HepG2 (cell line): ENCODE data around the gene OR11H7. TPM values are rescaled to one million over a fixed set of nuclear protein-coding genes. Genes with fewer than 3 reads are reported as not detected.
A peak's percentile ranks its signal among the peaks of the same experiment; 100 is the strongest.

ENCODE experiments used
- ATAC-seq: fragments of 200-7000 bp; cut with Tn5 transposase; 3 replicates; pipeline ENCODE4 v1.9.1; 2020; ENCODE audit warnings: mild to moderate bottlenecking, moderate library complexity
- BruUV-seq: library from RNA; stranded (reverse); fragments of 400-500 nt; replicated peaks from 2 replicates; lab custom pipeline; 2021; lab: Mats Ljungman, UMichigan
- CTCF ChIA-PET: fragments of 300-600 bp; formaldehyde crosslinking; extraction: SDS; loops from one replicate; lab custom pipeline; 2021; ENCODE audit warnings: low total read pairs, inconsistent platforms, low intra/inter-chr PET ratio; lab: Yijun Ruan, JAX
- POLR2A ChIA-PET: fragments of 350-600 bp; sonication (Branson Sonifier 250); formaldehyde crosslinking; loops from one replicate; lab custom pipeline; 2020; ENCODE audit warnings: antibody characterized with exemption, inconsistent platforms; lab: Yijun Ruan, JAX
- DNase-seq: peaks from one replicate; pipeline ENCODE4 v3.0.0-alpha.2; 2015; ENCODE audit warnings: low spot score
- FAIRE-seq: peaks from 3 replicates; lab custom pipeline; 2011; peaks lifted over from hg19 to GRCh38; lab: Jason Lieb, UNC
- H2AFZ ChIP-seq: one replicate; pipeline ENCODE4 v1.6.1; 2011; ENCODE audit warnings: low read length, inconsistent platforms
- H3K27ac ChIP-seq: fragments of 300-600 bp; 3 replicates; pipeline ENCODE4 v1.8.0; 2011; ENCODE audit warnings: mixed run types, mild to moderate bottlenecking, mixed read lengths, low read length, inconsistent platforms; ENCODE audit not compliant: insufficient read depth; ENCODE audit errors: extremely low read length
- H3K27me3 ChIP-seq, 2 experiments: fragments of 200-600 bp in 1 of 2; 2 replicates in 1 of 2; 3 replicates in 1 of 2; pipeline versions ENCODE4 v1.6.0 to v1.8.0; 2011; ENCODE audit warnings: low read length in 2 of 2, mild to moderate bottlenecking in 2 of 2, moderate library complexity in 2 of 2, inconsistent platforms in 1 of 2; ENCODE audit not compliant: insufficient read depth in 2 of 2, control insufficient read depth in 1 of 2
- H3K36me3 ChIP-seq, 2 experiments: fragments of 200-600 bp in 1 of 2; replicated peaks in 1 of 2; 2 replicates in 1 of 2; 3 replicates in 1 of 2; pipeline versions ENCODE4 v1.5.1 to v1.8.0; 2011; ENCODE audit warnings: low read length in 2 of 2, inconsistent platforms in 1 of 2; ENCODE audit not compliant: insufficient read depth in 2 of 2, control insufficient read depth in 1 of 2
- H3K4me1 ChIP-seq: 2 replicates; pipeline ENCODE4 v1.5.1; 2012; ENCODE audit warnings: low read length, inconsistent platforms; ENCODE audit not compliant: insufficient read depth
- H3K4me2 ChIP-seq: 2 replicates; pipeline ENCODE4 v1.6.0; 2011; ENCODE audit warnings: low read depth, low read length, inconsistent platforms
- H3K4me3 ChIP-seq, 3 experiments: fragments of 200-600 bp in 1 of 3; sonication (generic), shearing (Covaris generic) in 1 of 3; replicated peaks in 1 of 3; 2 replicates each; pipeline ENCODE4 v1.5.1; 2011 to 2016; ENCODE audit warnings: low read length in 3 of 3, inconsistent platforms in 2 of 3, low read depth in 2 of 3, mild to moderate bottlenecking in 2 of 3, control low read depth in 1 of 3, mixed read lengths in 1 of 3; ENCODE audit not compliant: insufficient read depth in 1 of 3
- H3K79me2 ChIP-seq: one replicate; pipeline ENCODE4 v1.6.1; 2011; ENCODE audit warnings: low read length, inconsistent platforms; ENCODE audit not compliant: insufficient read depth
- H3K9ac ChIP-seq: 2 replicates; pipeline ENCODE4 v1.6.0; 2011; ENCODE audit warnings: mild to moderate bottlenecking, low read depth, low read length, inconsistent platforms; ENCODE audit not compliant: insufficient read depth
- H3K9me3 ChIP-seq: 2 replicates; pipeline ENCODE4 v1.5.1; 2012; ENCODE audit warnings: mild to moderate bottlenecking, low read length
- H4K20me1 ChIP-seq: 2 replicates; pipeline ENCODE4 v1.6.0; 2011; ENCODE audit warnings: inconsistent platforms, mild to moderate bottlenecking, low read length, moderate library complexity; ENCODE audit not compliant: insufficient read depth
- BCL6 ChIP-seq: IDR thresholded peaks from 2 replicates; pipeline ENCODE4 v1.6.1; 2016; ENCODE audit warnings: missing genetic modification reagents, missing compliant biosample characterization
- CEBPB ChIP-seq: IDR thresholded peaks from 2 replicates; pipeline ENCODE4 v1.6.1; 2011; ENCODE audit warnings: low read depth, low read length, improper control_type of control experiment, borderline replicate concordance
- CEBPG ChIP-seq: IDR thresholded peaks from 2 replicates; pipeline ENCODE4 v1.6.1; 2016
- DNMT3B ChIP-seq: conservative IDR thresholded peaks from 2 replicates; pipeline ENCODE4 v1.6.1; 2016; ENCODE audit warnings: missing biosample characterization, control low read depth
- FOXJ3 ChIP-seq: sonication (generic); formaldehyde crosslinking; IDR thresholded peaks from 2 replicates; pipeline ENCODE4 v1.4.0; 2020; ENCODE audit warnings: missing genetic modification reagents, mild to moderate bottlenecking, borderline replicate concordance
- FOXK1 ChIP-seq: sonication (generic); formaldehyde crosslinking; IDR thresholded peaks from 2 replicates; pipeline ENCODE4 v1.4.0; 2020; ENCODE audit warnings: low read depth, missing genetic modification reagents, borderline replicate concordance
- GPBP1L1 ChIP-seq: sonication (generic); formaldehyde crosslinking; IDR thresholded peaks from 2 replicates; pipeline ENCODE4 v1.5.0; 2020; ENCODE audit warnings: mild to moderate bottlenecking, missing genetic modification reagents
- KLF9 ChIP-seq: IDR thresholded peaks from 2 replicates; pipeline ENCODE4 v1.6.1; 2016; ENCODE audit warnings: low read depth
- KMT2A ChIP-seq: sonication (generic); formaldehyde crosslinking; IDR thresholded peaks from 2 replicates; pipeline ENCODE4 v1.4.0; 2020; ENCODE audit warnings: missing genetic modification reagents
- MEIS2 ChIP-seq: sonication (generic); formaldehyde crosslinking; IDR thresholded peaks from 2 replicates; pipeline ENCODE4 v1.9.0; 2021; ENCODE audit warnings: mild to moderate bottlenecking, missing genetic modification reagents
- YEATS4 ChIP-seq: sonication (generic); formaldehyde crosslinking; IDR thresholded peaks from 2 replicates; pipeline ENCODE4 v1.4.0; 2020; ENCODE audit warnings: missing genetic modification reagents, borderline replicate concordance
- ZNF10 ChIP-seq: sonication (generic); formaldehyde crosslinking; IDR thresholded peaks from 2 replicates; pipeline ENCODE4 v1.4.0; 2020; ENCODE audit warnings: mild to moderate bottlenecking, low read depth, missing genetic modification reagents, borderline replicate concordance
- ZNF678 ChIP-seq: sonication (generic); formaldehyde crosslinking; IDR thresholded peaks from 2 replicates; pipeline ENCODE4 v1.4.0; 2020; ENCODE audit warnings: mild to moderate bottlenecking, missing genetic modification reagents
- ZNF775 ChIP-seq: sonication (generic); formaldehyde crosslinking; IDR thresholded peaks from 2 replicates; pipeline ENCODE4 v1.4.0; 2020; ENCODE audit warnings: missing genetic modification reagents, mild to moderate bottlenecking, moderate library complexity, borderline replicate concordance
- ZUFSP ChIP-seq: sonication (generic); formaldehyde crosslinking; IDR thresholded peaks from 2 replicates; pipeline ENCODE4 v1.9.0; 2021; ENCODE audit warnings: missing genetic modification reagents, mild to moderate bottlenecking, borderline replicate concordance
- WGBS: methylation state at CpG from one replicate; pipeline ENCODE4 v1.1.6; 2017; ENCODE audit warnings: low lambda C conversion rate; 5-methylcytosine and 5-hydroxymethylcytosine counted together
- in situ Hi-C: cut with HindIII; loops from 2 replicates; pipeline ENCODE4 v1.10.0; 2017; ENCODE audit warnings: low pct_unique_long_range_greater_than_20kb; ENCODE audit not compliant: extremely low pct_ligation_motif_present
- intact Hi-C: fragments of 100-400 bp; cut with micrococcal nuclease; formaldehyde crosslinking; loops from one replicate; pipeline ENCODE4 v1.10.0; 2022; ENCODE audit not compliant: unreplicated experiment
- polyA plus RNA-seq, 8 experiments: library from polyadenylated mRNA; depleted of rRNA in 3 of 8; stranded (reverse) in 7 of 8; unstranded in 1 of 8; fragments of >200 nt; fragmentation: Illumina TruSeq in 4 of 8; extraction: Trizol in 4 of 8; gene quantifications; 2 replicates each; pipeline versions ENCODE4 v1.2.1 to v1.2.3, GENCODE V29; 2011 to 2016; ENCODE audit warnings: low read depth in 4 of 8, missing spikeins in 1 of 8, mixed read lengths in 1 of 8; ENCODE audit not compliant: insufficient read depth in 1 of 8
- total RNA-seq, 5 experiments: library from RNA; depleted of rRNA; stranded (reverse); fragments of >200 nt; fragmentation: Illumina TruSeq; extraction: Trizol; gene quantifications; 2 replicates each; pipeline ENCODE4 v1.2.3, GENCODE V29; 2016; ENCODE audit warnings: low read depth in 1 of 5

Gene OR11H7
- total and polyA plus RNA-seq, 2 of the 13 experiments (the other 11 are each of a cell fraction or from before 2014, with no cell fraction given), result not detected

- CTCF ChIA-PET, result no interaction called here
- FAIRE-seq (no peak), ATAC-seq (no peak), DNase-seq (no peak)
- Histone ChIP-seq H3K27ac (no peak overlapping the region), H3K36me3 (no peaks in the 10 kb centered on the region), H3K79me2 (no peaks in the 10 kb centered on the region), H3K9me3 (no peaks in the 10 kb centered on the region), H3K4me3 (no peak overlapping the region), H3K27me3 (no peaks in the 10 kb centered on the region), H3K4me1 (peaks cover 6% of the 10 kb centered on the region; the same call in 1 of the 2 replicates), H3K4me2 (no peak overlapping the region), H3K9ac (no peak overlapping the region), H2AFZ (no peak overlapping the region), H4K20me1 (no peaks in the 10 kb centered on the region)
- in situ Hi-C loops, result no loop called here
- no TSS peak for BruUV-seq
- 8% methylated on average over 2 of the region's 2 CpGs for WGBS
- POLR2A ChIA-PET, result no interaction called here
- intact Hi-C loops, result no loop called here
- no peak for TF ChIP-seq BCL6 (CRISPR knock-in tag)
- no peak for TF ChIP-seq DNMT3B (CRISPR knock-in tag)
- TF ChIP-seq KMT2A (CRISPR knock-in tag), result no peak
- TF ChIP-seq GPBP1L1 (CRISPR knock-in tag), result no peak
- TF ChIP-seq CEBPB, result peak; percentile 49; the same call in 1 of the 2 replicates
- TF ChIP-seq CEBPG, result 0 out of 2 replicates have a peak, but pooled peaks have one; percentile 18
- no peak for TF ChIP-seq ZNF678 (CRISPR knock-in tag)
- TF ChIP-seq KLF9, result no peak
These were observed 13.6 kb upstream of the OR11H7 start for GRCh38 chr14:20215196-20215595.

GRCh38 chr14:20219033-20219432, 9.7 kb upstream of the OR11H7 start:
- H4K20me1 ChIP-seq, result no peaks in the 10 kb centered on the region
- in situ Hi-C loops, result no loop called here
- no peak overlapping the region for H2AFZ ChIP-seq
- no peak for DNase-seq
- ChIA-PET POLR2A (no interaction called here), CTCF (no interaction called here)
- no peak for ATAC-seq
- H3K27me3 ChIP-seq, result no peaks in the 10 kb centered on the region
- peaks cover 6% of the 10 kb centered on the region; the same call in 1 of the 2 replicates for H3K4me1 ChIP-seq
- H3K9me3 ChIP-seq, result no peaks in the 10 kb centered on the region
- H3K4me2 ChIP-seq, result 0 out of 2 replicates have a peak overlapping the region, but pooled peaks have one; percentile 4
- no peak overlapping the region for H3K27ac ChIP-seq
- no TSS peak for BruUV-seq
- no peak for FAIRE-seq
- H3K36me3 ChIP-seq, result no peaks in the 10 kb centered on the region
- intact Hi-C loops, result no loop called here
- H3K4me3 ChIP-seq, result no peak overlapping the region
- H3K79me2 ChIP-seq, result no peaks in the 10 kb centered on the region
- 0% methylated on average over 4 of the region's 4 CpGs for WGBS
- no peak overlapping the region for H3K9ac ChIP-seq
- TF ChIP-seq FOXK1, result no peak
- TF ChIP-seq ZNF775 (CRISPR knock-in tag), result no peak
- TF ChIP-seq ZNF10, result no peak
- TF ChIP-seq MEIS2, result no peak
- TF ChIP-seq FOXJ3 (CRISPR knock-in tag), result no peak
- TF ChIP-seq ZUFSP, result no peak
- no peak for TF ChIP-seq YEATS4 (CRISPR knock-in tag)
